IPS DF 4.7 (cell line): ENCODE data around the gene CTLA4.

Source experiments
- DNase-seq: peaks from one replicate; pipeline ENCODE4 v3.0.0-alpha.2; 2013; ENCODE audit warnings: low spot score; ENCODE audit errors: extremely low read depth

CTLA4 gene

DNA sequence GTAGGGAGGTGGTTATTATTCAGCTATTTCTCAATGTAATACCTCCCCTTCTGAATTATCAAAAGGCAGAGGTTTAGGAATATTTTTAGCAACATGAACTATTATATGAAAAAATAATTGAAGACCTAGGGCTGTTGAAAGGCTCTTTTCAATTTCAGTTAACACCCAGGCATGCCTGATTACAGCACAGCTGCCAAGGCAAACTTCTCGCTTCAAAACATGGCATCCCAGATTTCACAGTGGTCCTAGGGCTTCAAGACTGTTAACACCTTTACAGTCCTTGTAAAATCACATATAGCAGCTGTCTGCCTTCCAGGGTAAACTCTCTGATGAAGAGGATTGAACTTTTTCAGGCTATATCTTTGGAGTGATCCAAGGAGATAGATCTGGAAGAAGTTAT is 23.2 kb downstream of the CTLA4 start:
- no peak for DNase-seq

DNA sequence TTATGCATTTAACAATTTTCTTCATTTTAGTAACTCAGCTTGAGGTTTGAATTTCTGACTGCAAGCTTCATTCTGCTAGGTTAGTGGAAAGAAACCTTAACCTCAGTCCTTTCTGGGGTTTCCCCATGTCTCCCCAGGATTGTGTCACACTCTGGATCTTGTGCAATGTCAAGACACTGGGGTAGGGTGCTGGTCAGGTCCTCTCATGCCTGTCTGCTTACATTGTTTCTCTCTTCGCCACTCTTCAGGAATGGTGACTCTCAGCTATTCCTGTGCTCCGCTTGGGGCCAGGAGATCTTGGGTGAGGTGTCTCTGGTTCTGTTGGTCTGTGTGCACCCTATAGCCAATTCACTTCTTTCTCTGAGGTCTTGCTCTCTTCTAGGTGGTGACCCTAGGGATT is 23.9 kb downstream of the CTLA4 start:
- no peak for DNase-seq

DNA sequence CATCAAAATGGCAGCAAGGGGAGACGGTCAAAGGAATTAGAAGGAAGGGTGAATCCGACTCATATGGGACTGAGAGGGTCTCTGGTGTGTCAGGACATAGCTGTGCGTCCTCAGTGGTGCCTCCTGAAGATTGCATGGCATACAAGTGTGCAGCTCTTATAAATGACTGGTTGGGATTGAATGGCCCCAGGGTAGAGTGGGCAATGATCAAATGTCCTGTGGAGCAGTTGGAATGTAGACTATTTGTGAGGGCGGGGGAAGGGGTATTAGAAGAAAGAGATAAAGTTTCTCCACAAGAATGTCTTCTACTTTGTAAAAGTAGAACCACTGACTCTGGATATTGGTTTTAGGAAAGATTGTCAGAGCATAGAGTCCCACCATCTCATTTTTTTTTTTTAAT is 24.6 kb downstream of the CTLA4 start:
- DNase-seq: no peak

DNA sequence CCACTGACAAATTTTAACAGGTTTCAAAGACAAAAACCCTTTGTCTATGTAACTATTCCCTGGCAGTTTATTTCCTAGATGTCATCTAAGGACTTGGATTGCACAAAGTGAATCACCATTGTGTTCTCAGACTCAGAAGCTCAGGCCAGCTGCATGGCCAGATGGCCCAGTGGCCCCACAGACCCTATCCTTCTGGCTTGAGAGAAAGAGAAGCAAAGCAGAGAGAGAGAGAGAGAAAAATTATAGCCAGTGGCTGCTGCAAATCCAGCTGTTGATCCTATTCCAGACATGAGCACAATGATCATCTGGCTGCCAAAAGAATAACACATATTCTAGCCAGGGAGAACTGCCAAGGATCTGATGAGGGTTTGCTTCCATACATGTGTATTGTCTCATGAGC is 25.8 kb downstream of the CTLA4 start:
- no peak for DNase-seq

DNA sequence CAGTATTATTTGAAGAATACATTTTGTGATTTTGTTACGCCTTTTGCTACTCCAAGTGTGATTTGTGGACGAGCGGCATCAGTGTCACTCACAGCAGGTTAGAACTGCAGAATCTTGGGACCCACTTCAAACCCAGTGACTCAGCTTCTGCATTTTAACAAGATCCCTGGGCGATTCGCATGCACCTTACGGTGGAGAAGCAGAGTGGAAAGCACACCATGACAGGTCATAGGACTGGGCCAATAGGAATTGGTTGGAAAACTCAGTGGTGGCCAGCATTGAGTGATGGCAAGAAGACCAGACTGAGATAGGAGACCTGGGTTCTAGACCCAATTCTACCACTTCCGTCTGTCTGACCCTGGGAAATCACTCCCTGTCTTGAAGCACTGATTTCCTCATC is 26.3 kb downstream of the CTLA4 start:
- DNase-seq: no peak

DNA sequence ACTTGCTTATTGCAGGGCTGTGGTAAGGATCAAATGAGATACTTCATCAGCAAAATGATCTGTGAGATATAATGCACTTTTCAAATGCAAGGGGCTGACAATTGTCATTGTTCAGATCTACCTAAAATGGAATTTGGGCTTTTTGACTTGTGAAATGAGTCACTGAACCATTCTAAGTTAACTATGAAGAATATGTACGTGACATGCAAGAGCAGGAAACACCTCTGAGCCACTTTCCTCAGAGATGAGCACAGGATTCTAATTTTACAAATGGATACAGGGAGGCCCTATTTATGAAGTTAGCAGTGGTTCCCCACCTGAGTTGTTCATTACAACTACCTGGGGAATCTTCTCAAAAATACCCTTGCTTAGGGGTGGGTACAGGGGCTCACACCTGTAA is 26.7 kb downstream of the CTLA4 start:
- no peak for DNase-seq

DNA sequence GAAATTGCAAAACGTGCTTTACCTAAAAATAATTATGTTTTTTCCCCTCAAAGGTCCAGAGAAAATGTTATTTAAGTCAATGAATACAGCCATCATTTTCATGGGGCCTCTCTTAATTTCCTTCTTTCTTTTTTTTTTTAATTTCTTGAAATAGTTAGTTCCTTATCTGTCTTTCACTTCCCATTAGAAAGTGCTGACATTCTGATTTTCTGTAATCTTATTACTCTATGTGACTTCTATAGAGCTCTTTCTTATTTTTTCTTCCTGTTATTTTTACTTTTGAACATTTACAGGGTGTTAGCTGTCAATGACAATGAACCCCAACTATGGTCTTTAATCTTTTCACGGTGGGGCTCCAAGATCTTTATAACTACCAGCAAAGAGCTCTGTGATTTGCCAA is 30.0 kb downstream of the CTLA4 start:
- DNase-seq: no peak

DNA sequence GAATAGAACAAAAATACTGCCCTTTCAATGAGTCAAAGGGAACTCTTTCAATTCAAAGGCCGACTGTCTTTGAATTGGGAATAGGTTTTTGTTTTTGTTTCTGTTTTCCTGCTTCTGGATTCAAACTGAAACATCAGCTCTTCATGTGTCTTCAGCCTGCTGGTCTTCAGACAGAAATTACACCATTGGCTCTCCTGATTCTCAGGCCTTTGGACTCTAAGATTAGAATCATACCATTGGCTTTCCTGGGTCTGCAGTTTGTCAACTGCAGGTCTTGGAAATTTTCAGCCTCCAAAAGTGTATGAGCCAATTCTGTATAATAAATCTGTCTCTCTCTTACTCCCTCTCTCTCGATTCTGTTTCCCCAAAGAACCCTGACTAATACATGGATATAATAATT is 31.1 kb downstream of the CTLA4 start:
- DNase-seq: no peak

DNA sequence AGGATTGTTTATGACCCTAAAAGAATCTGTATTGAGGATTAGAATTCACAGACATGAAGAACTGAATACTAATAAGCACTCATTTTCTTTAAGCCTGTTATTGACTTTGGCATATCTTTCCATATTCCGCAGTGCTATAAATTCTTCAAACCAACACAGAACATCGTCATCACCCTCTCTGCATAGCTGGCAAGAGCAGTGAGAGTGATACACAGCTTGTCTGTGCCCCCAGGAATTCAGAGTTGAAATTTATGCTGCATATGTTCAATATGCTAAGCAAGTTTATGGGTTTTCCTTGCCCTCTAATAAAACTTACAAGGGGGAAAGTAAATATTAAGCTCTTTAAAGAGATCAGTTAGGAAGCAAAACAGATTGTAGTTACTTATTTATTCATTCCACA is 32.7 kb downstream of the CTLA4 start:
- DNase-seq: no peak

DNA sequence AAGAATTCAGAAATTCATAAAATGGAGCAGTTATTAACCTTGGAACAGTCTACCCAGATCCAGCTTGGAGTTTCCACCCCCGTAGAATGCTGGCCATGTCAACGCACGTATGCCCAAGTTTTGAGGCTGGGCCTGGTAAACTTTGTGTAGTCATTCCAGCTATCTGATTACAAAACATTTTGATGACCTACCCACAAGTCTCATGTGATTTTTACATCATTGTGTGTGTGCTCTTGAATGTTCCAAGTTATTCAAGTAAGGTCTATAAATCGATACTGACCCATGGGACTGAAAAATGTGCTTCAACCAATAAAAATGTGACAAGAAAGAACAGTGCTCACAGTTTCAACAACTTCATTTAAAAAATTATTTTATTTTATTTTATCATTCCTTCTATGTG is 36.5 kb downstream of the CTLA4 start:
- DNase-seq: no peak

DNA sequence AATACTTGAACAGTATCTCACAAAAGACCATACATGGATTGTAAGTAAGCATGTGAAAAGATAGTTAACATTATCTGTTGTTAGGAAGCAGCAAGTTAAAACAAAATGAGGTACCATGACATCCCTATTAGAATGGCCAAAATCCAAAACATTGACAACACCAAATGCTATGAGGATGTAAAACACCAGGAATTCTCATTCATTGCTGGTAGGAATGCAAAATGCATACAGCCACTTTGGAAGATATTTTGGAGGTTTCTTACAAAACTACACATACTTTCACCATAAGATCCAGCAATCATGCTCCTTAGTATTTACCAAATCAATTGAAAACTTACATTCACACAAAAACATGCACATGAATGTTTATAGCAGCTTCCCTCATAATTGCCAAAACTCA is 38.1 kb downstream of the CTLA4 start:
- DNase-seq: no peak

DNA sequence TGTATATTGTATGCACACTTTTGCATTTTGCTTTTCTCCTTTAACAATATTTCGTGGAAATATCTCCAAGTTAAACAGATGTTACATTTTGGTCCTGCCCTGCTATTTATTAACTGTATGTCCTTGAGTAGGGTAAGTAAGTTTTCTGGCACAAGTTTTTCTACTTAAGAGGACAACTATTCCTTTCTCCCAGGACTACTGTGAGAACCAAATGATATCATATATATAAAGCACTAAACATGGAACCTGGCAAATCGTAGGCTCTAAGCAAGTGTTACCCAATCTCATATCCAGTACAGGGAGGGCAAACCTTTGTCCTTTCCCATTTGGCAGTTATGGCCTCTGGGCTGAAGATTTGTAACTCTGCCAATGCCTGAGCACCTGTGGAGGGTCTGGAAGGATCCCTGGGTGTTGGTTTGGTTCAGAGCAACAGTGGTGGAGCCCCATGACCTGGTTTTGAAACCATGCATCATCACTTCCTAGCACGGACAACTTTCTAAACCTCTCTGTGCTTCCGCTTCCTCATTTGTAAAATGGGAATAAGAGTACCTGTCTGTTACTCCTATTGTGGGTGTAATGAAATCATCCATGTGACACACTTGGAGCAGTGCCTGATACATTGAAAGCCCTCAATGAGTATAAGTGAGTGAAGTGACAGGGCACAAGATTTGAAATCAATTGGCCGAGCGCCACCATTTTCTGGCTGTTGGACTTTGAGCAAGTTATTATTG is 40.7 kb downstream of the CTLA4 start:
- DNase-seq: no peak

DNA sequence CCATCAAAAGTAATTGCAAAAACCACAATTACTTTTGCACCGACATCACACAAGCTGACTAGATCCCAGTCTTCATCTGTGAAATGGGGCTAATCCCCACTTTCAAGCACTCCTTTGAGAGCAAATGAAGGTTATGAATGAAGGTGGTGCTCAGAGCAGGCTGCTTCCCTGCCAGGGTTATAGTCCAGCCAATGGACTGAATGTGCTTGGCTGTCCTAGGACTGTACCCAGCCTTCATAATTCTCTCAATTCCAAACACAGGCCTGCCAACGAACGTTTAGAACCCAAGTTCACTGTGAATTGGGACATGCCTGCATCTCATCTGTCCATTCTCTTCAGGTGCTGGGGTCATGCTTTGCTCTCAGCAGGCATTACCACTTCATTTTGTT is 41.2 kb downstream of the CTLA4 start:
- no peak for DNase-seq

DNA sequence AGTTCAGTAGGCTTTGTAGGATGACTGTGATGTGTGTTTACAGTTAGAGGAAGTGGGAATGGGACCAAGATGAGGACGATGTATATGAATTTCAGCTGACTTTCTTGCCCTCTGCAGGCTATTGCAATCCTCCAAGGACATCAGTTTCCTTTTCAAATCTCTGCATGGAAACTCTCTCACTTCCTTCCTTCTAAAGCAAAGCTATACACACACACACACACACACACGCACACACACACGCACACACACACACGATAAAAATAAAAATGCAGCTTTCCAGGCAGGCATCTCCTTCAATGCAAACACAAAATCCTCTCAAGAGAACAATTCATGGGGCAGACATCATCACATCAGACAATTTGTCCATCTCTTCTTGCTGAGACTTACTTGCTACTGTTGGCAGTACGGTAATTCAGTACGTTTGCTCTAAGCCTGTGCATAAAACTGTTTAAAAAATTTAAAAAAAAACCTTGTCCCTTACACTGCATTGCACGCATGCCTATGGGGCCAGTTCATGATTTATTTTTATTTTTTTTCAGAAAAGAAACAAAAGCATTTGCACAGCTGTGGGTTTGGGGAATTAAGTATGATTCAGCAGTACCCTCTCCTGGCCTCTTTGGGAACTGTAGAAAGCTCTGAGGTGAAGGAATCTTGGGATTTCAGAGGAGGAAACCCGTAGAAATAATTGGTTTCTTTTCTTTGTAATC is 41.8 kb downstream of the CTLA4 start:
- peak; percentile 14 for DNase-seq

DNA sequence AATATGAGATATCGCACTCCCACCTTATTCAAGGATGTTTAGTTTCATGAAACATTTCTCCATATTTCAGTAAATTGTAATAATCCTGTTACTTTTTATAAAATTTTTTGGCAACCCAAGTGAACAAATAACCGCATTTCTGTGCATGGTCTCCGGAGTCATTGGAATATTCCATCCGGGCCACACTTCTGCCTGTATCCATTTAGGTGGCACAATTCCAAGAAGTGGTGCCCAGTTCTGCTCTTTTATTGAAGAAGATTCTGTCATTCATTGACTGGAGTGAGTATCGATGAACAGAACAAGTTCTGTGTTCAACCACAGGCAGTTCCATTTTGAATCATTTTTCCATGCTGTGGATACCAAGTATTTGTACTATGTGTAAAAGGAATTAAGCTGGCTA is 42.4 kb downstream of the CTLA4 start:
- no peak for DNase-seq

DNA sequence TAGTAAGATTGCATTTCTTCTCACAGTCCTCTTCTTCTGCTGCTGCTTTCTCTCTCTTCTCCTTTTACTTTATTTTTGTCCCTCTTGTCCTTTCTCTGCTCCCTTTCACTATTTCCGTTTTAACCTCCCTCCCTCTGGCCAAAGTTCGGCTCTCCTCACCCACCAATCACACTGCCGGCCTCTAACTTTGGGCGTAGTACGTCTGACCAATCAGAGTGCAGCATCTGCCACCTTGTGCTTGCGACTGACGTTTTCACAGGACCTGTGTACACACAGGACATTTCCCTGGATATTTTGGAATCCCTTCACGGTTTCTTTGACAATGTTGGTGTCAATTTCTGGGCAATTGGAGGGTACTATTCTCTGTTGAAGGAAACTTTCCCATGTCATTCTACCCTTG is 46.4 kb downstream of the CTLA4 start:
- DNase-seq: no peak

DNA sequence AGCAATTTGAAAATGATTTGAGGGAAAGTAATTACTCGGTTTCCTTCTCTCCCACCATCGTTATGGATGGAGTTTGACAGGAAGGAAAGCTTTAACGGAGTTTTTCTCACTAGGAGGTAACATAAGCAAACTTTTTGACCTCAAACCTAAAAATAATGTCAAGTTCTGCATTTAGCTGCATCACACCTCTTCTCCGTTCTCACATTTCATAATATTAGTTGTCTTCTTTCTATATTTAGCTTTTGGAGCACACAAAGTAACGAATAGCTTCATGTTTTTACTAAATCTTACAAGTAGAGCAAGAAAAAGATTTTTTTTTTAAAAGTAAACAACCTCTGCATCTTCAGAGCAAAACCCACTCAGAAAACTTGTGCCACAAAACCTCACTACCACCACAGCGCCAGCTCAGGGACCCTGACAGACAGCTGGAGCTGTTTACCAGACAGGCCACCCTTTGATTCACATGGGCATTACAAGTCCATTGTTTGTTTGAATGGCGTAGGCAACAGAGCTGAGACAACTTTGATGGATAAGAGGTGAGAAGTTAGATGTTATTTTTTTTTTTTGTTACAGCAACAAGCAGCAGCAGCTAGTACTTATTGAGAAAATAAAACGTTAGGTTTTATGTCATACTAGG is 47.1 kb downstream of the CTLA4 start:
- no peak for DNase-seq

DNA sequence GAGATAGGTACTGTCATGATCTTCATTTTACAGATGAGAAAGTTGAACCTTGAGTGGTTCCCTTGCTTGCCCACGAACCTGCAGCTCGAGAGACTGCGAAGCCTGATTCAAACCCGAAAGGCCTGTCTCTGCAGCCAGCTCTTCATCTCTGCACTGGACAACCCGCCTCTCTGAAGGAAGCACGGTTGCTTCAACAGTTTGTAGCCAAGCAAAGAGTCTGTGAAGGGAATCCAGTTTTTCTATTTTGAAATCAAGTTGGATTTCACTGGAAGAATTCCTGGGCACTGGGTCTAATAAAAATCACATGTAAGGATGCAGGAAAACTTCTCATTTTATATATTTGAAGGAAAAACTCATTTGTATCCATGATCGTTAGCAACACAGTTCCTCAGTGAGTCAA is 47.7 kb downstream of the CTLA4 start:
- no peak for DNase-seq

DNA sequence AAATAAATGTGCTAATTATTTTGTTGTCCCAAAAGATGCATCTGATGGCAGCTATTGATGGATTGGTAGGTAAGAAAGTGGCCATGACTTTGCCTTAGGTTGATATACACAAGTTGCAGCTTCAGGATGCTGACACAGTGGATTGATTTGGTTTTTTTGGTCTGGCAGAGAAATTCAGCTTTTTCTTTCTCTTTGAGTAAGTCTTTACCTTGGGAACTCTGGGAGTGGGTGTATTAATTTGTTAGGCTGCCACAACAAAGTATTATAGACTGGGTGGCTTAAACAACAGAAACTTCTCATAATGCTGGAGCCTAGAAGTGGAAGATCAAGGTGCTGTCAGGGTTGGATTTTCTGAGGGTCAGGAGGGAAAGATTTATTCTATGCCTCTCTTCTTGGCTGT is 49.2 kb downstream of the CTLA4 start:
- no peak for DNase-seq

DNA sequence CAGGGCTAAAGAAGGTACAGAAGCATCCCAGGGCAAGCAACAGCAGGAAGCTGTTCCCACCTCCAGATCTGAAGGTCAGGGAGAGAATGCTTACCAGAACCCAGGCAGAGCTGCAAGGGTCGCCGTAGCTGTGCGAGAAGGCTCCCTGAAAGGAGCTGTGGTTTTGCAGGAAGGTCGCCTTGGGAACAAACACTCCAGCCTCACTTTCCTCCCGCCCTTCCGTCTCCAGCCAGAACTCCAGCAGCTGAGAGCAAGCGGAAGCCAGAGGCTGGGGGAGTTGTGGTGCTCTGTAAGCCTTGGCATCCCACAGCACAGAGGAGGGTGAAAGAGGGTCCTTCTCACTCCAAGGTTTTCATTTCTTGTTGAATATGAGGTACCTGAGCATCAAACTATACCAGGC is 50.7 kb downstream of the CTLA4 start:
- DNase-seq: no peak

DNA sequence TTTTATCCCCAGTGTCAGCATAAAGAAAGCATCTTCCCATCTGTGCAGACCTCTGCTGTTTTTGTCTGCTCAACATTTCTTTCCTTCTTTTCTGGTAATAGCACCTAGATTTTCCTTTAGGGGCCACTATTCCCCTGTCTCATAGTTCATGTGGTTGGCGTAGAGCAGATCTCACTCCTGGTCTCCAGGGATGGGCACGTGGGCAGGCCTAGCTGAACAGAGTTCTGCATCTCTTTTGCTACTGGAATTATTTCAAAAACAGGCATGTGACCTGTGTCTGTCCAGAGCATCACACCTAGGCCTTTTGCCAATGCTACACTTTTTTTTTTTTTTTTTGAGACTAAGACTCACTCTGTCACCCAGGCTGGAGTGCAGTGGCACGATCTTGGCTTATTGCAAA is 51.3 kb downstream of the CTLA4 start:
- DNase-seq: no peak
